Esophagus muscularis mucosa (tissue), 3 donors: Measurements from ENCODE around the gene ELAVL3.
"Not testable (repeated sequence)": the region's sequence is repeated elsewhere in the genome, so short reads cannot be mapped to it uniquely, and the experiment has no call there.

Experiments used
- CTCF ChIP-seq, 3 experiments: fragments of 200-600 bp in 2 of 3; fragments of 450-650 bp in 1 of 3; sonication (generic) in 2 of 3; IDR thresholded peaks; one replicate each; pipeline ENCODE4 v1.5.1; 2017 to 2019; ENCODE audit warnings: antibody characterized with exemption in 3 of 3, mild to moderate bottlenecking in 2 of 3, moderate library complexity in 1 of 3
- EP300 ChIP-seq: sonication (generic); formaldehyde crosslinking; IDR thresholded peaks from one replicate; pipeline ENCODE4 v1.6.1; 2017; ENCODE audit warnings: antibody characterized with exemption

GRCh38 chr19:11455233-11455554 is 25.7 kb downstream of the ELAVL3 start:
- not testable (repeated sequence) for TF ChIP-seq CTCF (IDR thresholded peaks at IDR 0.05); EP300
